Skeletal muscle satellite cell (primary cell): ENCODE results near the gene ZNF778.
"Not testable (repeated sequence)": the region's sequence is repeated elsewhere in the genome, so short reads cannot be mapped to it uniquely, and the experiment has no call there.

Experiments used
- H3K27me3 ChIP-seq: 2 replicates; pipeline ENCODE4 v1.7.0; 2013; ENCODE audit warnings: low read length; ENCODE audit not compliant: control insufficient read depth, insufficient read depth
- H3K36me3 ChIP-seq: 2 replicates; pipeline ENCODE4 v1.7.0; 2013; ENCODE audit warnings: mild to moderate bottlenecking, control low read depth, low read length; ENCODE audit not compliant: insufficient read depth
- H3K4me1 ChIP-seq: 2 replicates; pipeline ENCODE4 v1.7.0; 2013; ENCODE audit warnings: low read length; ENCODE audit not compliant: control insufficient read depth, insufficient read depth
- H3K4me2 ChIP-seq: 2 replicates; pipeline ENCODE4 v1.7.0; 2013; ENCODE audit warnings: mild to moderate bottlenecking, low read length
- H3K4me3 ChIP-seq: 2 replicates; pipeline ENCODE4 v1.7.0; 2013; ENCODE audit warnings: low read length
- H3K9ac ChIP-seq: 2 replicates; pipeline ENCODE4 v1.7.0; 2013; ENCODE audit warnings: mild to moderate bottlenecking, low read depth, low read length, moderate library complexity
- H3K9me3 ChIP-seq: replicated peaks from 2 replicates; pipeline ENCODE4 v1.7.0; 2013; ENCODE audit warnings: mild to moderate bottlenecking, control low read depth, low read length

Gene ZNF778

DNA sequence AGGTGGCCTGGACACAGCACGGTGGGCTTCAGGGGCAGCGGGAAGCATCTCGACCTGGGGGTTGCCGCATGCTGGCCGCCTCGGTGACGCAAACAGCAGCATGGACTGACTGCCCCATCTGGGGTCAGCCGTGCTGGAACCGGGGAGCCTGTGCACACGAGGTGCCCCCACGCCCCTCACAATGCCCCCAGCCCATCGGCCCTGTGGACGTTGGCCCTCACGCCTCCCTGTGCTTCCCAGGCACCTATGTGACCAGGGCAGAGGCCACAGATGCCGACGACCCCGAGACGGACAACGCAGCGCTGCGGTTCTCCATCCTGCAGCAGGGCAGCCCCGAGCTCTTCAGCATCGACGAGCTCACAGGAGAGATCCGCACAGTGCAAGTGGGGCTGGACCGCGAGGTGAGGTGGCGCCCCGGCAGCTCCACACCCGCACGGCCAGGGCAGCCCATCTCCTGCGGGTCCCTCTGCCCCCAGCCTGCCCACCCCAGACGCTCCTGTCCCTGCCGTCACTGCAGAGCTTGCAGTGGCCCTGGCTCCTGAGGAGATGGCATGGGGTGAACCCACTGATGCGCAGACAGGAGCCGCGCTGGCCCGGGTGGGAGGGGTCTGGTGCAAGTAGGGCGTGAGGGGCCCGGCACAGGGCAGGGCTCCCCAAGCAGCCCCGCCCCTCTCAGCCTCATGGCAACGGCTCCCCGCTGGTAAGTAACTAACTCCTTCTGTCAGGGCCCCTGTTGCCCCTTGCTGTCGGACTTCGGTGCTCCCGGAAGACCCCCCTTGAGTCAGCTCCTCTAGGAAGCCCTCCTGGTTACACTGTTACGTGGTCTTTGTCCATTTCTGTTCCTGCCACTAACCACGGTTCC is 32.3 kb upstream of the ZNF778 start:
- Histone ChIP-seq H3K4me2 (no peak overlapping the region), H3K27me3 (no peaks in the 10 kb centered on the region), H3K36me3 (peaks cover 14% of the 10 kb centered on the region), H3K9me3 (no peaks in the 10 kb centered on the region), H3K4me1 (no peaks in the 10 kb centered on the region), H3K9ac (no peak overlapping the region), H3K4me3 (no peak overlapping the region)

DNA sequence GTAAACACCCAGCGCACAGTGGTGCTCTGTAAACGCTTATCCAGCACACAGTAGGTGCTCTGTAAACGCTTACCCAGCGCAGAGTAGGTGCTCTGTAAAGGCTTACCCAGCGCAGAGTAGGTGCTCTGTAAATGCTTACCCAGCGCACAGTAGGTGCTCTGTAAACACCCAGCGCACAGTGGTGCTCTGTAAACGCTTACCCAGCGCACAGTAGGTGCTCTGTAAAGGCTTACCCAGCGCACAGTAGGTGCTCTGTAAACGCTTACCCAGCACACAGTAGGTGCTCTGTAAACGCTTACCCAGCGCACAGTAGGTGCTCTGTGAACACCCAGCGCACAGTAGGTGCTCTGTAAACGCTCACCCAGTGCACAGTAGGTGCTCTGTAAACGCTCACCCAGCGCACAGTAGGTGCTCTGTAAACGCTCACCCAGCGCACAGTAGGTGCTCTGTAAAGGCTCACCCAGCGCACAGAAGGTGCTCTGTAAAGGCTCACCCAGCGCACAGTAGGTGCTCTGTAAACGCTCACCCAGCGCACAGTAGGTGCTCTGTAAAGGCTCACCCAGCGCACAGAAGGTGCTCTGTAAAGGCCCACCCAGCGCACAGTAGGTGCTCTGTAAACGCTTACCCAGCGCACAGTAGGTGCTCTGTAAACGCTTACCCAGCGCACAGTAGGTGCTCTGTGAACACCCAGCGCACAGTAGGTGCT is 31.5 kb upstream of the ZNF778 start:
- H3K9me3 ChIP-seq, H3K27me3 ChIP-seq, H3K4me2 ChIP-seq, H3K9ac ChIP-seq, H3K4me1 ChIP-seq, H3K4me3 ChIP-seq: not testable (repeated sequence)
- peaks cover 14% of the 10 kb centered on the region for H3K36me3 ChIP-seq

DNA sequence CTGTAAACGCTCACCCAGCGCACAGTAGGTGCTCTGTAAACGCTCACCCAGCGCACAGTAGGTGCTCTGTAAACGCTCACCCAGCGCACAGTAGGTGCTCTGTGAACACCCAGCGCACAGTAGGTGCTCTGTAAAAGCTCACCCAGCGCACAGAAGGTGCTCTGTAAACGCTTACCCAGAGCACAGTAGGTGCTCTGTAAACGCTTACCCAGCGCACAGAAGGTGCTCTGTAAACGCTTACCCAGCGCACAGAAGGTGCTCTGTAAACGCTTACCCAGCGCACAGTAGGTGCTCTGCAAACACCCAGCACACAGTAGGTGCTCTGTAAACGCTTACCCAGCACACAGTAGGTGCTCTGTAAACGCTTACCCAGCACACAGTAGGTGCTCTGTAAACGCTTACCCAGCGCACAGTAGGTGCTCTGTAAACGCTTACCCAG is 30.9 kb upstream of the ZNF778 start:
- not testable (repeated sequence) for H3K4me3 ChIP-seq, H3K4me2 ChIP-seq, H3K9ac ChIP-seq, H3K4me1 ChIP-seq, H3K27me3 ChIP-seq, H3K9me3 ChIP-seq
- H3K36me3 ChIP-seq: peaks cover 14% of the 10 kb centered on the region

DNA sequence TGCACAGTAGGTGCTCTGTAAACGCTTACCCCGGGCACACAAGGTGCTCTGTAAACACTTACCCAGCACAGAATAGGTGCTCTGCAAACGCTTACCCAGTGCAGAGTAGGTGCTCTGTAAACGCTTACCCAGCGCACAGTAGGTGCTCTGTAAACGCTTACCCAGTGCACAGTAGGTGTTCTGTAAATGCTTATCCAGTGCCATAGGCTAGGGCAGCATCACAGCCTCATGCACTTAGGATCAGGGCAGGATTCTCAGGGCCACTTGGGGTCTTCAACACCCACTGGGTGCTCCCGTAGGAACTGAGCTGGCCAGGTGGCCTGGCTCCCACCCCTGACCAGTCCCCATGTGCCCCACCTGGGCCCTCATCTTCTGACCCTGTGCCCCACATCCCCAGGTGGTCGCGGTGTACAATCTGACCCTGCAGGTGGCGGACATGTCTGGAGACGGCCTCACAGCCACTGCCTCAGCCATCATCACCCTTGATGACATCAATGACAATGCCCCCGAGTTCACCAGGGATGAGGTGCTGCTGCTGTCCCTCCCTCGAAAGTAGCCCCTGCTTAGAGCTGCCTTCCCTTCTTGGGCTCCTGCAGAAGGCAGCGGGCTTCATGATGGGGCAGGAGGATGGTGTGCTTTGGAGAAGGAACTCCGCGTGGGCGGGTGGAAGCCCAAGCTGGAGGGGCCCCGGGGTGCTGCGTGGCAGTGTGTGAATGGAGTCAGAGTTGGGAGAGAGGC is 30.3 kb upstream of the ZNF778 start:
- Histone ChIP-seq H3K9ac (no peak overlapping the region), H3K4me1 (no peaks in the 10 kb centered on the region)

DNA sequence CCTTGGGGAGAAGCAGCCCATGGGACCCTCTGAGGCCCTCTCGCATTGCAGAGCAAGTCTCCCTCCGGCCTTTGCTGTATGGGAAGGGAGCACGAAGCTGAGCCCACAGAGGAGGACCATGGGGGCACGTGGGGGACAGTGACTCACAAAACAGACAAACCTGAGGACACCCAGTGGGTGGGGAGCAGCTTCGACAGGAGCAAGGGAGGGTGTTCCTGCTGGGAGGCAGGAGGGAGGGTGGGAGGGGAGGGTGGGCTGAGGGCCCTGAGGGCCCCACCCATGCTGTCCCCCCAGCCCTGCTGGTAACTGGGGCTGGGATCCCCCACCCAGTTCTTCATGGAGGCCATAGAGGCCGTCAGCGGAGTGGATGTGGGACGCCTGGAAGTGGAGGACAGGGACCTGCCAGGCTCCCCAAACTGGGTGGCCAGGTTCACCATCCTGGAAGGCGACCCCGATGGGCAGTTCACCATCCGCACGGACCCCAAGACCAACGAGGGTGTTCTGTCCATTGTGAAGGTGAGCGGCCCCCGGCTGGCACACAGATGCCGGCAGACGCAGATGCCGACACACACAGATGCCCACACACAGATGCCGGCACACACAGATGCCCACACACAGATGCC is 29.6 kb upstream of the ZNF778 start:
- Histone ChIP-seq H3K9ac (no peak overlapping the region), H3K9me3 (no peaks in the 10 kb centered on the region), H3K4me1 (no peaks in the 10 kb centered on the region), H3K36me3 (peaks cover 14% of the 10 kb centered on the region), H3K4me3 (no peak overlapping the region), H3K4me2 (no peak overlapping the region), H3K27me3 (no peaks in the 10 kb centered on the region)

More for the DNA sequence above, 30.3 kb upstream of the ZNF778 start:
- H3K27me3 ChIP-seq: no peaks in the 10 kb centered on the region
- H3K36me3 ChIP-seq: peaks cover 14% of the 10 kb centered on the region
- H3K4me2 ChIP-seq: no peak overlapping the region
- no peaks in the 10 kb centered on the region for H3K9me3 ChIP-seq
- no peak overlapping the region for H3K4me3 ChIP-seq

DNA sequence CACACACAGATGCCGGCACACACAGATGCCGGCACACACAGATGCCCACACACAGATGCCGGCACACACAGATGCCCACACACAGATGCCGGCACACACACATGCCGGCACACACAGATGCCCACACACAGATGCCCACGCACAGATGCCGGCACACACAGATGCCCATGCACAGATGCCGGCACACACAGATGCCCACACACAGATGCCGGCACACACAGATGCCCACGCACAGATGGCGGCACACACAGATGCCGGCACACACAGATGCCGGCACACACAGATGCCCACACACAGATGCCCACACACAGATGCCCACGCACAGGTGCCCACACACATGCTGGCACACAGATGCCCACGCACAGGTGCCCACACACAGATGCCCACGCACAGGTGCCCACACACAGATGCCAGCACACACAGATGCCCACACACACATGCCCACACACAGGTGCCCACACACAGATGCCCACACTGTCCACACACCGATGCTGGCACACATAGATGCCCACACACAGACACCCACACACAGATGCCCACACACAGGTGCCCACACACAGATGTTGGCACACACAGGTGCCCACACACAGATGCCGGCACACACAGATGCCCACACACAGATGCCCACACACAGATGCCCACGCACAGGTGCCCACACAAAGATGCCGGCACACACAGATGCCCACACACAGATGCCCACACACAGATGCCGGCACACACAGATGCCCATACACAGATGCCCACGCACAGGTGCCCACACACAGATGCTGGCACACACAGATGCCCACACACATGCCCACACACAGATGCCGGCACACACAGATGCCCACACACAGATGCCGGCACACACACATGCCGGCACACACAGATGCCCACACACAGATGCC is 28.8 kb upstream of the ZNF778 start:
- peaks cover 16% of the 10 kb centered on the region for H3K36me3 ChIP-seq
- not testable (repeated sequence) for H3K4me2 ChIP-seq, H3K9ac ChIP-seq, H3K4me1 ChIP-seq, H3K9me3 ChIP-seq, H3K4me3 ChIP-seq, H3K27me3 ChIP-seq

DNA sequence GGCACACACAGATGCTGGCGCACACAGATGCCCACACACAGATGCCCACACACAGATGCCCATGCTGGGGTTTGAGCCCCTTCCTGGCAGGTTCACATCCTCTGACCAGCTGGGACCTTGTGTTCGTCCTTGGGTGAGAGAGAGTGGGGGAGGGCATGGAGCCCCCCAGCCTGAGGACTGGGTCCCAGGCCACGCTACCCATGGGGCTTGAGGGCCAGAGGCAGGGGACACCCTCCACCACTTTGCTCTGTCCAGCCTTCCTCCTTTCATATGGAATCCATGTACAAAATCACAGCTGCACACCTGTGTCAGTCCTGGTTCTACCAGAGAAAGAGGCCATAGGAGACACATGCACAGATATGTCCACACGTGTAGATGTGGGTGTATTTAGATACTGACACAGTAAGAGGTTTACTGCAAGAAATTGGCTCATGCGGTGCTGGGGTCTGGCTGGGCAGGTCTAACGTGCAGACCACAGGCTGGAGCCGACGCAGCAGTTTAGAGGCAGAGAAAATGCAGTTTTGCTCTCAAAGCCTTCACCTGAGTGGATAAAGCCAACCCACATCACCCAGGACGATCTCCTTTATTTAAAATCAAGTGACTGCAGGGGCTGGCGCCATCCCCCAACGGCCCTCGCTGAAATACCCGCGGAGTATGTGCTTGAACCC is 28.0 kb upstream of the ZNF778 start:
- Histone ChIP-seq H3K36me3 (peaks cover 21% of the 10 kb centered on the region), H3K4me2 (no peak overlapping the region), H3K9ac (no peak overlapping the region), H3K27me3 (no peaks in the 10 kb centered on the region), H3K4me3 (no peak overlapping the region), H3K9me3 (no peaks in the 10 kb centered on the region), H3K4me1 (no peaks in the 10 kb centered on the region)

DNA sequence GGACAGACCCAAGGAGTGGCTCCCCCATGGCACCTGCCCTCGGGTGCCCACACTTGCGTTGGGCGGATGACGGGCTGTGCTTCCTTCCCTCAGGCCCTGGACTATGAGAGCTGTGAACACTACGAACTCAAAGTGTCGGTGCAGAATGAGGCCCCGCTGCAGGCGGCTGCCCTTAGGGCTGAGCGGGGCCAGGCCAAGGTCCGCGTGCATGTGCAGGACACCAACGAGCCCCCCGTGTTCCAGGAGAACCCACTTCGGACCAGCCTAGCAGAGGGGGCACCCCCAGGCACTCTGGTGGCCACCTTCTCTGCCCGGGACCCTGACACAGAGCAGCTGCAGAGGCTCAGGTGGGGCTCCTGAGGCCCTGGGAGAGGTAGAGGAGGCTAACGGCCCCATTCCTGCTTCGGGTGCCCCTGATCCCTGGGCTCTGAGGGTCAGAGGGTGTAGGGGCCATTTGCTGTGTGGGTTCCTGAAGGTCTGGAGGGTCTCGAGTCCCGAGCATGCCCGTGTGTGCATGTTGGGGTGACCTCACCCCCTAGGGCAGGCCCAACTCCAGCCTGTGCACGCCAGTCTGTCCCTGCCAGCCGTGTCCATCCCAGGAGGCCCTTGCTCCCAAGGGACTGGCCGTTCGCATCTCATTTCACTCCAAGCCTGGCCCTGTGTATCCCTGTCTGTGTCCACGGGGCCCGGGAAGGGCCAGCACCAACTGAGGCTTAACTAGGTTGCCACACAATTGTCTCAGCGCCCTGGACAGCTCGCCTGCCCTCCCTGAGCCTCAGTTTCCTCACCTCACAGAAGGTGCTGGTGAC is 27.1 kb upstream of the ZNF778 start:
- Histone ChIP-seq H3K9ac (no peak overlapping the region), H3K4me3 (no peak overlapping the region), H3K4me2 (no peak overlapping the region), H3K36me3 (peaks cover 22% of the 10 kb centered on the region), H3K9me3 (no peaks in the 10 kb centered on the region), H3K27me3 (no peaks in the 10 kb centered on the region), H3K4me1 (no peaks in the 10 kb centered on the region)

DNA sequence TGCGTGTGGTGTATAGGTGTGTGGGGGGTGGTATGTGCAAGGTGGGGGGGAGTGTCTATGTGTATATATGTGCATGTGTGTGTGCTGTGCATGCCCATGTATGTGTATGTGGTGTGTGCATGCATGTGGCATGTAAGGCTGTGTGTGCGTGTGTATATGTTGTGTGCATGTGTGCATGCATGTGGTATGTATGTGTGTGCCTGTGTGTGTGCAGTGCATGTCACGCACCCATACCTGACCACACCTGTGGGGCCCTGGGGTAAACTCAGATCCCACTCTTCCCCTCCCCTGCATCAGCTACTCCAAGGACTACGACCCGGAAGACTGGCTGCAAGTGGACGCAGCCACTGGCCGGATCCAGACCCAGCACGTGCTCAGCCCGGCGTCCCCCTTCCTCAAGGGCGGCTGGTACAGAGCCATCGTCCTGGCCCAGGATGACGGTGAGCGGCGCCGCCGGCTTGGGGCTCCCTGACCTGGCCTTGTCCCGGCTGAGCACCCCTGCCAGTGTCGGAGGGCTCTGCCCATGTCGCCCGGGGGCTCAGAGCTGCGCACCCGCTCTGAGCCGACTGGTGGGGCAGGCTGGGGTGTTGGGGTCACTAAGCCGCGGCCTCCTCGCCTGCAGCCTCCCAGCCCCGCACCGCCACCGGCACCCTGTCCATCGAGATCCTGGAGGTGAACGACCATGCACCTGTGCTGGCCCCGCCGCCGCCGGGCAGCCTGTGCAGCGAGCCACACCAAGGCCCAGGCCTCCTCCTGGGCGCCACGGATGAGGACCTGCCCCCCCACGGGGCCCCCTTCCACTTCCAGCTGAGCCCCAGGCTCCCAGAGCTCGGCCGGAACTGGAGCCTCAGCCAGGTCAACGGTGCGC is 26.2 kb upstream of the ZNF778 start:
- Histone ChIP-seq H3K9me3 (no peaks in the 10 kb centered on the region), H3K4me2 (no peak overlapping the region), H3K4me3 (no peak overlapping the region), H3K27me3 (no peaks in the 10 kb centered on the region), H3K36me3 (peaks cover 17% of the 10 kb centered on the region), H3K4me1 (no peaks in the 10 kb centered on the region), H3K9ac (no peak overlapping the region)
